ENCODE data around the gene PCID2. TPM values are rescaled to one million over a fixed set of nuclear protein-coding genes. Genes with fewer than 3 reads are reported as not detected.

The PCID2 gene
- total RNA-seq, 6 donors from 2014 or later = 30.7 to 62.5 (median 37.1) TPM

DNA sequence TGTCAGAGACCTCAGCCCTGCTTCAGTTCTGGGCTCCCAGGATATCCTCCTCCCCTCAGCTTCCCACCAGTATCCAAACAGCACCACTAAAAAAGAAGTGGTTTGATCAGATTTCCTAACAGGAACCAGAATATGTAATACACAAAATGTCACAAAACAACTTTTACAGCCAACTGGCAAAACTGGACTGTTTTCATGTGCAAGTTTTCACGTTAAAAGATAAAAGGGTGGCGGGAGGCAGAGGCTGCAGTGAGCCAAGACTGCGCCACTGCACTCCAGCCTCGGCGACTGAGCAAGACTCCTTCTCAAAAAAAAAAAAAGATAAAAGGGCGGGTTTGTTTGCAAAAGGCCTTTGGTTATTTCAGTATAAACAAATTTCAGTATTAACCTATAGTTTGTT, 13.1 kb downstream of the PCID2 start:
- no peak for ATAC-seq (ENCODE audit: low FRiP score in 2 of 2)

GRCh38 chr13:113192902-113193301, 15.6 kb downstream of the PCID2 start:
- no peak for ATAC-seq (ENCODE audit: low FRiP score in 2 of 2)
- 90 to 97% methylated on average over 2 of the region's 2 CpGs for WGBS, 2 donors
- Histone ChIP-seq H3K4me1 (no peaks in the 10 kb centered on the region), H3K27me3 (no peaks in the 10 kb centered on the region), H3K9me3 (no peaks in the 10 kb centered on the region), H3K4me3 (no peak overlapping the region), H3K27ac (no peak overlapping the region), H3K36me3 (peaks cover 18 to 94% (median 50%) of the 10 kb centered on the region in 4 donors)
- DNase-seq = no peak
- no peak for TF ChIP-seq CTCF (IDR thresholded peaks at IDR 0.05)
- TF ChIP-seq EP300 (IDR thresholded peaks at IDR 0.05) = no peak

More for the DNA sequence above, 13.1 kb downstream of the PCID2 start:
- H3K36me3 ChIP-seq = peaks cover 20 to 97% (median 55%) of the 10 kb centered on the region in 4 donors
- TF ChIP-seq POLR2AphosphoS5 (IDR thresholded peaks at IDR 0.05) = no peak
- TF ChIP-seq EP300 (IDR thresholded peaks at IDR 0.05) = no peak
- TF ChIP-seq POLR2A (IDR thresholded peaks at IDR 0.05) = no peak
- no peak for TF ChIP-seq CTCF (IDR thresholded peaks at IDR 0.05)
- no peaks in the 10 kb centered on the region for H3K27me3 ChIP-seq
- H3K4me3 ChIP-seq = no peak overlapping the region
- H3K9me3 ChIP-seq = no peaks in the 10 kb centered on the region
- 66 to 74% methylated on average over 6 of the region's 6 CpGs for WGBS, 2 donors
- H3K27ac ChIP-seq = no peak overlapping the region
- no peak for DNase-seq
- H3K4me1 ChIP-seq = no peaks in the 10 kb centered on the region

GRCh38 chr13:113192279-113192678, 16.2 kb downstream of the PCID2 start:
- Histone ChIP-seq H3K27ac (no peak overlapping the region), H3K9me3 (no peaks in the 10 kb centered on the region), H3K27me3 (no peaks in the 10 kb centered on the region), H3K4me1 (peaks cover 0 to 2% (median 0%) of the 10 kb centered on the region in 4 donors), H3K36me3 (peaks cover 11 to 90% (median 44%) of the 10 kb centered on the region in 4 donors), H3K4me3 (no peak overlapping the region)
- 83 to 86% methylated on average over 4 of the region's 4 CpGs for WGBS, 2 donors
- no peak for TF ChIP-seq EP300 (IDR thresholded peaks at IDR 0.05)
- no peak for TF ChIP-seq CTCF (IDR thresholded peaks at IDR 0.05)
- no peak for TF ChIP-seq POLR2A (IDR thresholded peaks at IDR 0.05)
- TF ChIP-seq POLR2AphosphoS5 (IDR thresholded peaks at IDR 0.05) = no peak
- DNase-seq (no peak), ATAC-seq (ENCODE audit: low FRiP score in 2 of 2) (no peak)

GRCh38 chr13:113190181-113190580, 18.3 kb downstream of the PCID2 start:
- no peaks in the 10 kb centered on the region for H3K27me3 ChIP-seq
- H3K4me3 ChIP-seq = no peak overlapping the region
- ATAC-seq (ENCODE audit: low FRiP score in 2 of 2) = no peak
- no peak for DNase-seq
- WGBS, 2 donors = 82 to 85% methylated on average over 4 of the region's 4 CpGs
- H3K4me1 ChIP-seq = peaks cover 0 to 5% (median 0%) of the 10 kb centered on the region in 4 donors
- H3K36me3 ChIP-seq = peaks cover 9 to 74% (median 31%) of the 10 kb centered on the region in 4 donors
- H3K9me3 ChIP-seq = no peaks in the 10 kb centered on the region
- TF ChIP-seq POLR2AphosphoS5 (IDR thresholded peaks at IDR 0.05) (no peak), CTCF (IDR thresholded peaks at IDR 0.05) (no peak), EP300 (IDR thresholded peaks at IDR 0.05) (no peak), POLR2A (IDR thresholded peaks at IDR 0.05) (no peak)
- H3K27ac ChIP-seq = no peak overlapping the region

GRCh38 chr13:113187883-113188665, 20.4 kb downstream of the PCID2 start:
- peak overlapping the region in 2 of 4 donors; percentile 2 to 10 for H3K27ac ChIP-seq
- no peak for TF ChIP-seq POLR2AphosphoS5 (IDR thresholded peaks at IDR 0.05)
- no peak for TF ChIP-seq EP300 (IDR thresholded peaks at IDR 0.05)
- TF ChIP-seq CTCF (IDR thresholded peaks at IDR 0.05) = no peak
- TF ChIP-seq POLR2A (IDR thresholded peaks at IDR 0.05) = no peak
- H3K4me3 ChIP-seq = no peak overlapping the region
- WGBS, 2 donors = 93 to 94% methylated on average over 23 of the region's 23 CpGs
- ATAC-seq (ENCODE audit: low FRiP score in 2 of 2) (no peak), DNase-seq (no peak)
- H3K4me1 ChIP-seq = peaks cover 0 to 5% (median 0%) of the 10 kb centered on the region in 4 donors
- no peaks in the 10 kb centered on the region for H3K27me3 ChIP-seq
- H3K36me3 ChIP-seq = peaks cover 0 to 74% (median 35%) of the 10 kb centered on the region in 4 donors
- no peaks in the 10 kb centered on the region for H3K9me3 ChIP-seq
